Transverse colon (tissue), 4 donors: ENCODE data around the gene GATA2. TPM values are rescaled to one million over a fixed set of nuclear protein-coding genes. Genes with fewer than 3 reads are reported as not detected.

Experiments
- DNase-seq: peaks from one replicate; pipeline ENCODE4 v3.0.0-alpha.2; 2019
- H3K27ac ChIP-seq, 4 donors: fragments of 200-600 bp; sonication (generic); 2 replicates each; pipeline ENCODE4 v1.5.1; 2016 to 2018; ENCODE audit warnings: inconsistent platforms in 4 of 4
- H3K27me3 ChIP-seq: fragments of 200-600 bp; sonication (generic); 2 replicates; pipeline ENCODE4 v1.5.1; 2017; ENCODE audit warnings: inconsistent platforms
- H3K36me3 ChIP-seq, 4 donors: fragments of 200-600 bp; sonication (generic); 2 replicates each; pipeline ENCODE4 v1.5.1; 2017 to 2019; ENCODE audit warnings: inconsistent platforms in 4 of 4
- H3K4me1 ChIP-seq, 4 donors: fragments of 200-600 bp; sonication (generic); 2 replicates each; pipeline ENCODE4 v1.5.1; 2017 to 2020; ENCODE audit warnings: inconsistent platforms in 4 of 4
- H3K4me3 ChIP-seq, 4 donors: fragments of 200-600 bp; sonication (generic); 1 replicate in 1 of 4; 2 replicates in 3 of 4; pipeline versions ENCODE4 v1.5.1 to v1.6.1; 2017 to 2019; ENCODE audit warnings: inconsistent platforms in 4 of 4
- H3K9me3 ChIP-seq, 2 donors: fragments of 200-600 bp; sonication (generic); 2 replicates each; pipeline ENCODE4 v1.5.1; 2017 to 2019; ENCODE audit warnings: inconsistent platforms in 2 of 2
- CTCF ChIP-seq, 5 experiments: fragments of 200-600 bp in 3 of 5; fragments of 450-650 bp in 2 of 5; sonication (generic) in 3 of 5; IDR thresholded peaks; 1 replicate in 2 of 5; 2 replicates in 3 of 5; pipeline ENCODE4 v1.5.1; 2016 to 2017; ENCODE audit warnings: antibody characterized with exemption in 5 of 5, inconsistent platforms in 3 of 5, mild to moderate bottlenecking in 2 of 5, moderate library complexity in 1 of 5
- EP300 ChIP-seq: sonication (generic); formaldehyde crosslinking; IDR thresholded peaks from one replicate; pipeline ENCODE4 v1.6.1; 2017; ENCODE audit warnings: antibody characterized with exemption, low read depth
- POLR2A ChIP-seq: fragments of 450-650 bp; IDR thresholded peaks from one replicate; pipeline ENCODE4 v1.6.1; 2016; ENCODE audit warnings: antibody characterized with exemption, mild to moderate bottlenecking, moderate library complexity
- POLR2AphosphoS5 ChIP-seq, 3 donors: sonication (generic); formaldehyde crosslinking; IDR thresholded peaks; one replicate each; pipeline ENCODE4 v1.6.1; 2016; ENCODE audit warnings: antibody characterized with exemption in 3 of 3
- whole genome bisulfite sequencing, 2 donors: methylation state at CpG; one replicate each; pipeline ENCODE4 v1.1.5; 2018; ENCODE audit warnings: low coverage in 1 of 2; 5-methylcytosine and 5-hydroxymethylcytosine counted together
- in situ Hi-C, 4 donors: fragments of 200-750 bp; cut with MboI; loops; one replicate each; pipeline versions ENCODE4 v1.15.0 to v1.15.1; 2017; ENCODE audit warnings: low sequenced_read_pairs in 3 of 4, low pct_ligation_motif_present in 1 of 4, low pct_unique_long_range_greater_than_20kb in 1 of 4
- intact Hi-C: fragments of 100-400 bp; cut with DNase I; formaldehyde crosslinking; loops from one replicate; pipeline ENCODE4 v1.15.1; 2023; ENCODE audit warnings: low total_unique reads
- total RNA-seq, 4 donors: library from RNA; depleted of rRNA; stranded (reverse); fragments of >200 nt; gene quantifications; one replicate each; pipeline ENCODE4 v1.1.0, GENCODE V29; 2016

Gene GATA2
- total RNA-seq, 4 donors from 2014 or later = 1.8 to 8.2 (median 2.9) TPM

GRCh38 chr3:128481438-128481942 lies 11.5 kb downstream of the GATA2 start:
- H3K4me1 ChIP-seq = peaks cover 0 to 6% (median 4%) of the 10 kb centered on the region in 4 donors
- DNase-seq = no peak
- in situ Hi-C loops = loop anchor here in 2 of 4 donors (25.0 kb wide), 2 partner anchors 319 to 394 kb away; partner anchors contain the start of gene EEFSEC (in 1 of the 2)
- H3K9me3 ChIP-seq = no peaks in the 10 kb centered on the region
- intact Hi-C loops = no loop called here
- WGBS, 2 donors = 36 to 37% methylated on average over 2 to 12 of the region's 19 CpGs
- H3K4me3 ChIP-seq = no peak overlapping the region
- H3K27ac ChIP-seq = peak overlapping the region in 1 of 4 donors; percentile 28
- H3K27me3 ChIP-seq = peaks cover 96% of the 10 kb centered on the region
- H3K36me3 ChIP-seq = no peaks in the 10 kb centered on the region
- no peak for TF ChIP-seq POLR2A
- no peak for TF ChIP-seq CTCF (IDR thresholded peaks at IDR 0.05)
- no peak for TF ChIP-seq POLR2AphosphoS5 (IDR thresholded peaks at IDR 0.05)
- no peak for TF ChIP-seq EP300

DNA sequence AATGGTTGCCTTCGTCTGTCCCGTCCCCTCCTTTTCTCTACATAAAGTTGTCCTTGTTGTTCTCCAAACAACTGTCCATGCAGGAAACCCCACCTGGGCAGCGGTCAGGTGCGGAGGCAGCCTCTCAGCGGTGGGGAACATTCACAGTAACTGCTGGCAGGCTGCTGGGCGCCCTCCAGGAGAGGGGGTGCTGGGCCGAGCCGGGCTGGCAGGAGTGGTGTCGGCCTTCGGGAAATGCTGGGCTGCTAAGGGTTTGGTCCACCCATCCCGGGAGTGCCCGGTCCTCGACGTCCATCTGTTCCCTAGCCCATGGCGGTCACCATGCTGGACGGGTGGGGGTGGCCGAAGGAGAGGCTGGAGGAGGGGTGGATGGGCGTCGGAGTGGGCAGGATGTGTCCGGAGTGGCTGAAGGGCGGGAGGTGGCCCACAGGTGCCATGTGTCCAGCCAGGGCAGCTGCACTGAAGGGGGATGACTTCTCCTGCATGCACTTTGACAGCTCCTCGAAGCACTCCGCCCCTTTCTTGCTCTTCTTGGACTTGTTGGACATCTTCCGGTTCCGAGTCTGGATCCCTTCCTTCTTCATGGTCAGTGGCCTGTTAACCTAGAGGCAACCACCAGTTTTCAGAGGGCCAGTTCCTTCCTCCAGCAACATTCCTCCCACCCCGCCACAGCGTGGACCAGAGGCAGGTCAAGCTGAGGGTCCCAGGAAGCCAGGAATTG lies 12.1 kb downstream of the GATA2 start:
- in situ Hi-C loops = loop anchor here in 2 of 4 donors (25.0 kb wide), 2 partner anchors 319 to 394 kb away; partner anchors contain the start of gene EEFSEC (in 1 of the 2)
- TF ChIP-seq EP300 (no peak), CTCF (IDR thresholded peaks at IDR 0.05) (no peak), POLR2A (no peak), POLR2AphosphoS5 (IDR thresholded peaks at IDR 0.05) (no peak)

GRCh38 chr3:128480278-128480677 lies 12.7 kb downstream of the GATA2 start:
- peaks cover 89% of the 10 kb centered on the region for H3K27me3 ChIP-seq

More for the DNA sequence above, 12.1 kb downstream of the GATA2 start:
- H3K9me3 ChIP-seq = no peaks in the 10 kb centered on the region
- H3K4me3 ChIP-seq = no peak overlapping the region
- peaks cover 95% of the 10 kb centered on the region for H3K27me3 ChIP-seq
- H3K4me1 ChIP-seq = peaks cover 0 to 4% (median 2%) of the 10 kb centered on the region in 4 donors
- WGBS, 2 donors = 25 to 65% methylated on average over 2 to 27 of the region's 27 CpGs
- intact Hi-C loops = no loop called here
- H3K36me3 ChIP-seq = no peaks in the 10 kb centered on the region
- H3K27ac ChIP-seq = peak overlapping the region in 1 of 4 donors; percentile 12
- no peak for DNase-seq

GRCh38 chr3:128479558-128480086 lies 13.4 kb downstream of the GATA2 start:
- no peak overlapping the region for H3K4me3 ChIP-seq
- H3K4me1 ChIP-seq = peaks cover 0 to 4% (median 2%) of the 10 kb centered on the region in 4 donors
- WGBS, 2 donors = 68 to 69% methylated on average over 7 to 10 of the region's 10 CpGs
- in situ Hi-C loops = loop anchor here in 2 of 4 donors (25.0 kb wide), 2 partner anchors 317 to 392 kb away; partner anchors contain the start of gene EEFSEC (in 1 of the 2)
- no peaks in the 10 kb centered on the region for H3K9me3 ChIP-seq
- no peaks in the 10 kb centered on the region for H3K36me3 ChIP-seq
- TF ChIP-seq POLR2A (no peak), POLR2AphosphoS5 (IDR thresholded peaks at IDR 0.05) (no peak), CTCF (IDR thresholded peaks at IDR 0.05) (no peak), EP300 (no peak)
- no peak for DNase-seq
- intact Hi-C loops = no loop called here
- H3K27me3 ChIP-seq = peaks cover 83% of the 10 kb centered on the region
- no peak overlapping the region for H3K27ac ChIP-seq

More at GRCh38 chr3:128480278-128480677, 12.7 kb downstream of the GATA2 start:
- no peak for TF ChIP-seq EP300
- in situ Hi-C loops (loop anchor here in 2 of 4 donors (25.0 kb wide), 2 partner anchors 318 to 393 kb away; partner anchors contain the start of gene EEFSEC (in 1 of the 2)), intact Hi-C loops (no loop called here)
- no peaks in the 10 kb centered on the region for H3K9me3 ChIP-seq
- peak overlapping the region in 1 of 4 donors; percentile 12 for H3K27ac ChIP-seq
- no peaks in the 10 kb centered on the region for H3K36me3 ChIP-seq
- 66 to 70% methylated on average over 2 to 11 of the region's 11 CpGs for WGBS, 2 donors
- H3K4me1 ChIP-seq = peaks cover 0 to 4% (median 2%) of the 10 kb centered on the region in 4 donors
- no peak for DNase-seq
- H3K4me3 ChIP-seq = no peak overlapping the region
